GM12878 (cell line): Measurements from ENCODE around the gene HCN3. TPM values are rescaled to one million over a fixed set of nuclear protein-coding genes. Genes with fewer than 3 reads are reported as not detected.

Source experiments
- ATAC-seq: fragments of 200-7000 bp; cut with Tn5 transposase; 3 replicates; pipeline ENCODE4 v1.9.1; 2020; ENCODE audit warnings: mild to moderate bottlenecking, moderate library complexity
- BruUV-seq: library from RNA; stranded (reverse); fragments of 400-500 nt; replicated peaks from 2 replicates; lab custom pipeline; 2021; lab: Mats Ljungman, UMichigan
- CTCF ChIA-PET: fragments of 300-600 bp; sonication (Branson Sonifier 250); formaldehyde crosslinking; extraction: SDS; loops from one replicate; lab custom pipeline; 2021; ENCODE audit warnings: inconsistent platforms; lab: Yijun Ruan, JAX
- POLR2A ChIA-PET: fragments of 350-600 bp; formaldehyde crosslinking; extraction: SDS; loops from one replicate; lab custom pipeline; 2021; ENCODE audit warnings: inconsistent platforms; lab: Charles Lee
- RAD21 ChIA-PET: fragments of 300-600 bp; sonication (Branson Sonifier 250); formaldehyde crosslinking; loops from one replicate; lab custom pipeline; 2023; ENCODE audit warnings: antibody characterized with exemption; ENCODE audit not compliant: unreplicated experiment; lab: Charles Lee
- SMC1A ChIA-PET: fragments of 300-600 bp; sonication (Branson Sonifier 250); formaldehyde crosslinking; loops from one replicate; lab custom pipeline; 2023; ENCODE audit not compliant: unreplicated experiment, uncharacterized antibody; lab: Charles Lee
- DNase-seq: peaks from one replicate; pipeline ENCODE4 v3.0.0-alpha.2; 2011; ENCODE audit warnings: low read depth, low spot score
- FAIRE-seq: peaks from 3 replicates; lab custom pipeline; 2011; peaks lifted over from hg19 to GRCh38; lab: Jason Lieb, UNC
- H2AFZ ChIP-seq: 2 replicates; pipeline ENCODE4 v1.6.0; 2011; ENCODE audit warnings: low read depth, low read length, control low read depth; ENCODE audit not compliant: control insufficient read depth
- H3K27ac ChIP-seq: 2 replicates; pipeline ENCODE4 v1.5.1; 2011; ENCODE audit warnings: control low read depth; ENCODE audit not compliant: control insufficient read depth, insufficient read depth
- H3K27me3 ChIP-seq, 2 experiments: replicated peaks in 1 of 2; 2 replicates each; pipeline versions ENCODE4 v1.6.0 to v1.6.1; 2011; ENCODE audit warnings: low read length in 1 of 2; ENCODE audit not compliant: control insufficient read depth in 2 of 2, insufficient read depth in 2 of 2
- H3K36me3 ChIP-seq, 2 experiments: 2 replicates each; pipeline ENCODE4 v1.5.1; 2011; ENCODE audit warnings: low read length in 1 of 2; ENCODE audit not compliant: control insufficient read depth in 2 of 2, insufficient read depth in 2 of 2
- H3K4me1 ChIP-seq: 2 replicates; pipeline ENCODE4 v1.6.1; 2011; ENCODE audit warnings: mild to moderate bottlenecking, low read length, moderate library complexity, mixed read lengths; ENCODE audit not compliant: control insufficient read depth, insufficient read depth
- H3K4me2 ChIP-seq: 2 replicates; pipeline ENCODE4 v1.6.0; 2011; ENCODE audit warnings: control low read depth; ENCODE audit not compliant: control insufficient read depth, insufficient read depth
- H3K4me3 ChIP-seq: fragments of 200-600 bp; sonication (generic); 2 replicates; pipeline ENCODE4 v1.5.1; 2016
- H3K79me2 ChIP-seq: 2 replicates; pipeline ENCODE4 v1.6.0; 2011; ENCODE audit warnings: low read length; ENCODE audit not compliant: control insufficient read depth, insufficient read depth
- H3K9ac ChIP-seq: 2 replicates; pipeline ENCODE4 v1.8.0; 2011; ENCODE audit warnings: low read length, control low read depth, mixed read lengths; ENCODE audit not compliant: control insufficient read depth, insufficient read depth
- H3K9me3 ChIP-seq: replicated peaks from 3 replicates; pipeline ENCODE4 v1.5.1; 2011; ENCODE audit warnings: mild to moderate bottlenecking, low read length; ENCODE audit not compliant: control insufficient read depth, insufficient read depth
- H4K20me1 ChIP-seq: 2 replicates; pipeline ENCODE4 v1.6.0; 2011; ENCODE audit not compliant: control insufficient read depth, insufficient read depth
- BHLHE40 ChIP-seq, 2 experiments: fragments of 450-650 bp in 1 of 2; IDR thresholded peaks; 2 replicates each; pipeline ENCODE4 v1.6.1; 2011 to 2017; ENCODE audit warnings: low read depth in 2 of 2, borderline replicate concordance in 1 of 2, improper control_type of control experiment in 1 of 2, low read length in 1 of 2, mild to moderate bottlenecking in 1 of 2
- CHD2 ChIP-seq: IDR thresholded peaks from 2 replicates; pipeline ENCODE4 v1.6.1; 2011; ENCODE audit warnings: low read depth, low read length, improper control_type of control experiment, borderline replicate concordance
- KDM1A ChIP-seq: fragments of 200-600 bp; sonication (generic); IDR thresholded peaks from 2 replicates; pipeline ENCODE4 v1.6.1; 2016; ENCODE audit warnings: borderline replicate concordance
- LARP7 ChIP-seq: fragments of 450-650 bp; IDR thresholded peaks from 2 replicates; pipeline ENCODE4 v1.6.1; 2017; ENCODE audit warnings: mild to moderate bottlenecking
- POLR2A ChIP-seq: IDR thresholded peaks from 2 replicates; pipeline ENCODE4 v1.6.1; 2011; ENCODE audit warnings: low read depth, mild to moderate bottlenecking, low read length
- SPI1 ChIP-seq: IDR thresholded peaks from 2 replicates; pipeline ENCODE4 v1.6.1; 2011; ENCODE audit warnings: low read depth, mild to moderate bottlenecking, low read length, moderate library complexity, borderline replicate concordance; ENCODE audit not compliant: insufficient read depth
- ZSCAN29 ChIP-seq: fragments of 450-650 bp; IDR thresholded peaks from 2 replicates; pipeline ENCODE4 v1.6.1; 2017; ENCODE audit warnings: mild to moderate bottlenecking, moderate library complexity
- WGBS: methylation state at CpG from one replicate; pipeline ENCODE4 v1.1.6; 2016; ENCODE audit warnings: low lambda C conversion rate; ENCODE audit not compliant: insufficient replicate concordance, insufficient coverage; ENCODE audit errors: missing lambda C conversion rate; 5-methylcytosine and 5-hydroxymethylcytosine counted together
- in situ Hi-C: fragments of 300-500 bp; cut with MboI; formaldehyde crosslinking; loops from 9 replicates; pipeline ENCODE4 v1.14.3; 2018; ENCODE audit warnings: mixed read lengths
- intact Hi-C: fragments of 100-400 bp; cut with micrococcal nuclease; formaldehyde crosslinking; loops from one replicate; pipeline ENCODE4 v1.14.2; 2022; ENCODE audit not compliant: unreplicated experiment
- polyA plus RNA-seq, 11 experiments: library from polyadenylated mRNA; depleted of rRNA in 4 of 11; unstranded in 6 of 11; stranded (reverse) in 5 of 11; fragments of >200 nt; fragmentation: Nextera tagmentation in 4 of 11; fragmentation: Illumina TruSeq in 1 of 11; extraction: Ambion mirVana in 4 of 11; extraction: Trizol in 1 of 11; gene quantifications; 1 replicate in 1 of 11; 2 replicates in 10 of 11; pipeline versions ENCODE4 v1.2.1 to v1.2.3, GENCODE V29; 2011 to 2016; ENCODE audit warnings: inconsistent platforms in 2 of 11, missing spikeins in 2 of 11, low read depth in 1 of 11
- total RNA-seq, 4 experiments: library from RNA; depleted of rRNA in 3 of 4; stranded (reverse); fragments of >200 nt in 3 of 4; fragmentation: Illumina TruSeq in 1 of 4; extraction: Trizol in 1 of 4; gene quantifications; 2 replicates each; pipeline versions ENCODE4 v1.2.1 to v1.2.3, GENCODE V29; 2013 to 2021

HCN3 gene
- total and polyA plus RNA-seq, 10 of the 15 experiments (the other 5 are each of a cell fraction or from before 2014, with no cell fraction given) = 0.08 to 4.1 (median 1.8) TPM

GRCh38 chr1:155253797-155254196 lies 23.5 kb upstream of the HCN3 start:
- peak overlapping the region; percentile 97 for H3K4me2 ChIP-seq
- DNase-seq (no peak), FAIRE-seq (no peak), ATAC-seq (no peak)
- no peaks in the 10 kb centered on the region for H3K9me3 ChIP-seq
- H3K9ac ChIP-seq = no peak overlapping the region
- ChIA-PET CTCF (interaction anchor here (0.7 to 9.6 kb wide), 5 partner anchors 8 to 70 kb away, joined by 3 to 225 read pairs (median 74); partner anchors contain the start of genes CLK2, FDPS, HCN3 and RUSC1), RAD21 (interaction anchor here (0.5 to 5.2 kb wide), 2 partner anchors 69 to 302 kb away, joined by 4 to 81 read pairs; partner anchors contain the start of gene RUSC1), SMC1A (interaction anchor here (4.7 kb wide), 1 partner anchor 52 kb away, joined by 44 read pairs; the partner anchor contains the start of gene FDPS), POLR2A (interaction anchor here (0.5 kb wide), 1 partner anchor 50 kb away, joined by 3 read pairs; no protein-coding TSS in a partner anchor)
- peaks cover 7% of the 10 kb centered on the region for H3K79me2 ChIP-seq
- BruUV-seq = no TSS peak
- TF ChIP-seq SPI1 (0 out of 2 replicates have a peak, but pooled peaks have one; percentile 12), ZSCAN29 (no peak), KDM1A (no peak)
- H2AFZ ChIP-seq = no peak overlapping the region
- H3K27ac ChIP-seq = no peak overlapping the region
- in situ Hi-C loops = no loop called here
- peaks cover 0 to 1% of the 10 kb centered on the region in 2 experiments; a peak in 1 of 4 replicates for H3K36me3 ChIP-seq
- 81% methylated on average over 5 of the region's 5 CpGs for WGBS
- no peaks in the 10 kb centered on the region for H3K27me3 ChIP-seq
- H3K4me3 ChIP-seq = peak overlapping the region; percentile 92; the same call in 1 of the 2 replicates
- intact Hi-C loops = no loop called here
- H4K20me1 ChIP-seq = no peaks in the 10 kb centered on the region
- peaks cover 13% of the 10 kb centered on the region for H3K4me1 ChIP-seq

- Histone ChIP-seq H3K79me2 (peaks cover 7% of the 10 kb centered on the region), H3K27ac (no peak overlapping the region), H3K4me2 (peak overlapping the region; percentile 97), H3K4me1 (peaks cover 13% of the 10 kb centered on the region), H4K20me1 (no peaks in the 10 kb centered on the region), H3K9me3 (no peaks in the 10 kb centered on the region), H3K4me3 (peak overlapping the region; percentile 92), H2AFZ (peak overlapping the region; percentile 82), H3K9ac (peak overlapping the region; percentile 24; the same call in 1 of the 2 replicates), H3K27me3 (no peaks in the 10 kb centered on the region), H3K36me3 (peaks cover under 1 to 1% of the 10 kb centered on the region in 2 experiments; a peak in 1 of 4 replicates)
- FAIRE-seq (no peak), ATAC-seq (no peak), DNase-seq (no peak)
- CTCF ChIA-PET = interaction anchor here (0.7 to 9.6 kb wide), 3 partner anchors 9 to 70 kb away, joined by 3 to 225 read pairs (median 80); partner anchors contain the start of genes CLK2, HCN3 and RUSC1
- POLR2A ChIA-PET = no interaction called here
- RAD21 ChIA-PET = no interaction called here
- in situ Hi-C loops (no loop called here), intact Hi-C loops (no loop called here)
- no TSS peak for BruUV-seq
- SMC1A ChIA-PET = interaction anchor here (1.2 kb wide), 1 partner anchor 53 kb away, joined by 5 read pairs; no protein-coding TSS in a partner anchor
- TF ChIP-seq BHLHE40 (IDR thresholded peaks at IDR 0.05; ENCODE audit: borderline replicate concordance in 1 of 2, low read depth in 2 of 2, low read length in 1 of 2) (no peak), LARP7 (no peak), CHD2 (no peak), POLR2A (no peak)
- WGBS = 62% methylated on average over 12 of the region's 12 CpGs
These were observed 23.0 kb upstream of the HCN3 start for GRCh38 chr1:155254228-155254713.
